Testis (tissue), 2 donors: Measurements from ENCODE around the gene FSCB.

ENCODE experiments used
- CTCF ChIP-seq, 3 experiments: fragments of 450-650 bp in 2 of 3; fragments of 200-600 bp in 1 of 3; sonication (generic) in 1 of 3; IDR thresholded peaks; one replicate each; pipeline ENCODE4 v1.5.1; 2016 to 2019; ENCODE audit warnings: antibody characterized with exemption in 3 of 3, mild to moderate bottlenecking in 2 of 3, moderate library complexity in 1 of 3
- POLR2A ChIP-seq: fragments of 450-650 bp; IDR thresholded peaks from one replicate; pipeline ENCODE4 v1.6.1; 2017; ENCODE audit warnings: antibody characterized with exemption, mild to moderate bottlenecking, moderate library complexity

GRCh38 chr14:44490966-44491365 is 16.1 kb downstream of the FSCB start:
- no peak for TF ChIP-seq CTCF (IDR thresholded peaks at IDR 0.05)
- no peak for TF ChIP-seq POLR2A
